ENCODE results near the gene PICK1.
A peak's percentile ranks its signal among the peaks of the same experiment; 100 is the strongest.

PICK1 gene

GRCh38 chr22:38056969-38057891 lies at the start of gene PICK1:
Gene PICK1, plus strand, starts transcription at chr22:38057404. Its CDS starts 406 bp downstream, at chr22:38057810.
- TF ChIP-seq TEAD4 (IDR thresholded peaks at IDR 0.05) (no peak), ZBTB7A (IDR thresholded peaks at IDR 0.05; ENCODE audit: low read depth) (no peak), RAD21 (IDR thresholded peaks at IDR 0.05; ENCODE audit: low read depth) (no peak), USF1 (IDR thresholded peaks at IDR 0.05) (no peak; the same call in 1 of the 2 replicates), NFIC (IDR thresholded peaks at IDR 0.05) (no peak), MAX (IDR thresholded peaks at IDR 0.05) (no peak; the same call in 1 of the 2 replicates), TAF1 (IDR thresholded peaks at IDR 0.05; ENCODE audit: low read depth) (peak; percentile 84), CREB1 (IDR thresholded peaks at IDR 0.05; ENCODE audit: low read depth) (peak; percentile 84), REST (IDR thresholded peaks at IDR 0.05; ENCODE audit: low read depth) (no peak), FOXM1 (IDR thresholded peaks at IDR 0.05; ENCODE audit: borderline replicate concordance, low read depth) (no peak), EP300 (IDR thresholded peaks at IDR 0.05; ENCODE audit: borderline replicate concordance) (no peak), CEBPB (IDR thresholded peaks at IDR 0.05) (no peak), EGR1 (IDR thresholded peaks at IDR 0.05) (peak; percentile 54; the same call in 1 of the 2 replicates), YY1 (IDR thresholded peaks at IDR 0.05; ENCODE audit: low read depth) (peak; percentile 99)

- no peak for TF ChIP-seq ZBTB7A (IDR thresholded peaks at IDR 0.05; ENCODE audit: low read depth)
- TF ChIP-seq CEBPB (IDR thresholded peaks at IDR 0.05) = no peak
- TF ChIP-seq TCF12 (IDR thresholded peaks at IDR 0.05; ENCODE audit: low read depth) = no peak
- no peak for TF ChIP-seq YY1 (IDR thresholded peaks at IDR 0.05; ENCODE audit: low read depth)
- TF ChIP-seq TAF1 (IDR thresholded peaks at IDR 0.05; ENCODE audit: low read depth) = no peak
- TF ChIP-seq EGR1 (IDR thresholded peaks at IDR 0.05) = no peak
- TF ChIP-seq TEAD4 (IDR thresholded peaks at IDR 0.05) = no peak
- TF ChIP-seq MAX (IDR thresholded peaks at IDR 0.05) = no peak
- TF ChIP-seq EP300 (IDR thresholded peaks at IDR 0.05; ENCODE audit: borderline replicate concordance) = no peak
- TF ChIP-seq RAD21 (IDR thresholded peaks at IDR 0.05; ENCODE audit: low read depth) = no peak
- no peak for TF ChIP-seq REST (IDR thresholded peaks at IDR 0.05; ENCODE audit: low read depth)
- no peak for TF ChIP-seq USF1 (IDR thresholded peaks at IDR 0.05)
- no peak for TF ChIP-seq FOXM1 (IDR thresholded peaks at IDR 0.05; ENCODE audit: borderline replicate concordance, low read depth)
- no peak for TF ChIP-seq NFIC (IDR thresholded peaks at IDR 0.05)
- TF ChIP-seq CREB1 (IDR thresholded peaks at IDR 0.05; ENCODE audit: low read depth) = no peak
These were observed 48.0 kb upstream of the PICK1 start for GRCh38 chr22:38009000-38009806.

GRCh38 chr22:38012604-38013072 lies 44.6 kb upstream of the PICK1 start:
- TF ChIP-seq TAF1 (IDR thresholded peaks at IDR 0.05; ENCODE audit: low read depth) (no peak), CREB1 (IDR thresholded peaks at IDR 0.05; ENCODE audit: low read depth) (no peak), TCF12 (IDR thresholded peaks at IDR 0.05; ENCODE audit: low read depth) (no peak), TEAD4 (IDR thresholded peaks at IDR 0.05) (no peak), MAX (IDR thresholded peaks at IDR 0.05) (no peak), EGR1 (IDR thresholded peaks at IDR 0.05) (no peak), FOXM1 (IDR thresholded peaks at IDR 0.05; ENCODE audit: borderline replicate concordance, low read depth) (no peak), EP300 (IDR thresholded peaks at IDR 0.05; ENCODE audit: borderline replicate concordance) (no peak), USF1 (IDR thresholded peaks at IDR 0.05) (no peak), ZBTB7A (IDR thresholded peaks at IDR 0.05; ENCODE audit: low read depth) (no peak), CEBPB (IDR thresholded peaks at IDR 0.05) (no peak), REST (IDR thresholded peaks at IDR 0.05; ENCODE audit: low read depth) (no peak), YY1 (IDR thresholded peaks at IDR 0.05; ENCODE audit: low read depth) (no peak), NFIC (IDR thresholded peaks at IDR 0.05) (no peak), RAD21 (IDR thresholded peaks at IDR 0.05; ENCODE audit: low read depth) (no peak)
